EH (cell line): Measurements from ENCODE around the gene IGLL5.

Experiments used
- DNase-seq: peaks from one replicate; pipeline ENCODE4 v3.0.0-alpha.2; 2015; ENCODE audit warnings: low read depth

IGLL5 gene

GRCh38 chr22:22863001-22863400 lies 24.6 kb upstream of the IGLL5 start:
- DNase-seq: no peak

- DNase-seq: no peak
Observed at GRCh38 chr22:22865311-22866072, 22.1 kb upstream of the IGLL5 start.

GRCh38 chr22:22866381-22867111 lies 21.1 kb upstream of the IGLL5 start:
- no peak for DNase-seq

- DNase-seq: no peak
Observed at GRCh38 chr22:22867996-22868715, 19.5 kb upstream of the IGLL5 start.

- no peak for DNase-seq
Observed at GRCh38 chr22:22870577-22871404, 16.8 kb upstream of the IGLL5 start.

GRCh38 chr22:22871536-22872278 lies 15.9 kb upstream of the IGLL5 start:
- no peak for DNase-seq

- DNase-seq: no peak
Observed at GRCh38 chr22:22872722-22873708, 14.6 kb upstream of the IGLL5 start.

GRCh38 chr22:22877523-22878210 lies 9.9 kb upstream of the IGLL5 start:
- DNase-seq: peak; percentile 57

GRCh38 chr22:22878211-22878570 lies 9.4 kb upstream of the IGLL5 start:
- DNase-seq: no peak

- no peak for DNase-seq
Observed at GRCh38 chr22:22878801-22879674, 8.6 kb upstream of the IGLL5 start.

- no peak for DNase-seq
Observed at GRCh38 chr22:22879675-22880155, 7.9 kb upstream of the IGLL5 start.

- DNase-seq: no peak
Observed at GRCh38 chr22:22880645-22881044, 7.0 kb upstream of the IGLL5 start.

GRCh38 chr22:22881116-22882000 lies 6.3 kb upstream of the IGLL5 start:
- no peak for DNase-seq

- DNase-seq: peak; percentile 13
Observed at GRCh38 chr22:22882033-22882717, 5.4 kb upstream of the IGLL5 start.

- DNase-seq: no peak
Observed at GRCh38 chr22:22883090-22883727, 4.4 kb upstream of the IGLL5 start.
